Stimulated activated CD8-positive, alpha-beta memory T cell treated with anti-CD3 and anti-CD28 coated beads, Interleukin-7, amount 100 ng/mL, for 4 hours (primary cell): Measurements from ENCODE around the gene TOP1.

Source experiments
- DNase-seq, 2 donors: peaks; one replicate each; pipeline ENCODE4 v3.0.0-alpha.2; 2020; ENCODE audit warnings: low read depth in 2 of 2

Gene TOP1

GRCh38 chr20:41037179-41037578 is 8.6 kb downstream of the TOP1 start:
- no peak for DNase-seq

GRCh38 chr20:41038149-41038877 is 9.7 kb downstream of the TOP1 start:
- DNase-seq = no peak

- DNase-seq = no peak
Observed at GRCh38 chr20:41038878-41039404, 10.3 kb downstream of the TOP1 start.

- no peak for DNase-seq
Observed at GRCh38 chr20:41040855-41041254, 12.2 kb downstream of the TOP1 start.

- no peak for DNase-seq
Observed at GRCh38 chr20:41041693-41042092, 13.1 kb downstream of the TOP1 start.

- no peak for DNase-seq
Observed at GRCh38 chr20:41044409-41045062, 15.9 kb downstream of the TOP1 start.

GRCh38 chr20:41045671-41046070 is 17.0 kb downstream of the TOP1 start:
- DNase-seq = no peak

GRCh38 chr20:41046716-41047115 is 18.1 kb downstream of the TOP1 start:
- DNase-seq = no peak

GRCh38 chr20:41047279-41047974 is 18.8 kb downstream of the TOP1 start:
- DNase-seq = no peak

- DNase-seq = no peak
Observed at GRCh38 chr20:41047975-41048305, 19.3 kb downstream of the TOP1 start.

GRCh38 chr20:41048461-41049301 is 20.1 kb downstream of the TOP1 start:
- DNase-seq = no peak

- DNase-seq = no peak
Observed at GRCh38 chr20:41049451-41049850, 20.8 kb downstream of the TOP1 start.

GRCh38 chr20:41050361-41051008 is 21.9 kb downstream of the TOP1 start:
- DNase-seq = no peak

GRCh38 chr20:41051009-41051825 is 22.6 kb downstream of the TOP1 start:
- DNase-seq = no peak

- no peak for DNase-seq
Observed at GRCh38 chr20:41052742-41053419, 24.3 kb downstream of the TOP1 start.

GRCh38 chr20:41054070-41054846 is 25.6 kb downstream of the TOP1 start:
- peak in 1 of 2 donors; percentile 21 for DNase-seq

- no peak for DNase-seq
Observed at GRCh38 chr20:41054847-41055230, 26.2 kb downstream of the TOP1 start.

GRCh38 chr20:41055679-41056078 is 27.1 kb downstream of the TOP1 start:
- no peak for DNase-seq
